Smooth muscle cell (in vitro differentiated cells): ENCODE measurements around the gene PER2. TPM values are rescaled to one million over a fixed set of nuclear protein-coding genes. Genes with fewer than 3 reads are reported as not detected.
A peak's percentile ranks its signal among the peaks of the same experiment; 100 is the strongest.

Experiments used
- DNase-seq: peaks from one replicate; lab custom pipeline; 2025; ENCODE audit not compliant: unreplicated experiment; lab: John Stamatoyannopoulos, UW
- H2AFZ ChIP-seq: fragments of 200-600 bp; sonication (generic); 2 replicates; pipeline ENCODE4 v1.6.0; 2016; ENCODE audit warnings: antibody characterized with exemption, low read depth, mild to moderate bottlenecking
- H3F3A ChIP-seq: fragments of 200-600 bp; sonication (generic); 2 replicates; pipeline ENCODE4 v1.6.0; 2017; ENCODE audit warnings: antibody characterized with exemption, low read depth
- H3K27ac ChIP-seq: fragments of 200-600 bp; sonication (generic); 2 replicates; pipeline ENCODE4 v1.5.1; 2016; ENCODE audit warnings: low read depth, mild to moderate bottlenecking
- H3K27me3 ChIP-seq: fragments of 200-600 bp; sonication (generic); 2 replicates; pipeline ENCODE4 v1.6.1; 2016; ENCODE audit warnings: low read depth, mild to moderate bottlenecking
- H3K36me3 ChIP-seq: fragments of 200-600 bp; sonication (generic); 2 replicates; pipeline ENCODE4 v1.5.1; 2016; ENCODE audit warnings: low read depth
- H3K4me1 ChIP-seq: fragments of 200-600 bp; sonication (generic); 2 replicates; pipeline ENCODE4 v1.5.1; 2016; ENCODE audit warnings: low read depth
- H3K4me2 ChIP-seq: fragments of 200-600 bp; sonication (generic); 2 replicates; pipeline ENCODE4 v1.6.0; 2016; ENCODE audit warnings: mild to moderate bottlenecking
- H3K4me3 ChIP-seq: fragments of 200-600 bp; sonication (generic); 2 replicates; pipeline ENCODE4 v1.5.1; 2016; ENCODE audit warnings: mild to moderate bottlenecking
- H3K79me2 ChIP-seq: fragments of 200-600 bp; sonication (generic); 2 replicates; pipeline ENCODE4 v1.6.0; 2016; ENCODE audit warnings: low read depth, mild to moderate bottlenecking
- H3K9ac ChIP-seq: fragments of 200-600 bp; sonication (generic); 2 replicates; pipeline ENCODE4 v1.6.0; 2016; ENCODE audit warnings: low read depth
- H3K9me3 ChIP-seq: fragments of 200-600 bp; sonication (generic); replicated peaks from 2 replicates; pipeline ENCODE4 v1.5.1; 2016; ENCODE audit warnings: low read depth
- H4K20me1 ChIP-seq: fragments of 200-600 bp; sonication (generic); 2 replicates; pipeline ENCODE4 v1.6.0; 2016; ENCODE audit warnings: low read depth
- CTCF ChIP-seq: fragments of 200-600 bp; sonication (generic); IDR thresholded peaks from 2 replicates; pipeline ENCODE4 v1.5.1; 2017; ENCODE audit warnings: borderline replicate concordance, mild to moderate bottlenecking, antibody characterized with exemption; ENCODE audit not compliant: insufficient read depth, poor library complexity, severe bottlenecking
- WGBS: methylation state at CpG from one replicate; pipeline ENCODE4 v1.1.7; 2016; ENCODE audit warnings: low lambda C conversion rate; 5-methylcytosine and 5-hydroxymethylcytosine counted together
- polyA plus RNA-seq: library from polyadenylated mRNA; unstranded; fragments of >200 nt; fragmentation: Nextera tagmentation; extraction: Ambion mirVana; gene quantifications from 2 replicates; pipeline ENCODE4 v1.2.1, GENCODE V29; 2016
- total RNA-seq: library from RNA; depleted of rRNA; stranded (reverse); fragments of >200 nt; gene quantifications from 2 replicates; pipeline ENCODE4 v1.2.3, GENCODE V29; 2014

PER2 gene
- total and polyA plus RNA-seq, 2 experiments from 2014 or later = 3.5 to 9.7 TPM

GRCh38 chr2:238238766-238239542 is 49.5 kb downstream of the PER2 start:
- H3K79me2 ChIP-seq = no peaks in the 10 kb centered on the region
- peak overlapping the region; percentile 71 for H3K4me2 ChIP-seq
- no peaks in the 10 kb centered on the region for H4K20me1 ChIP-seq
- no peak for DNase-seq
- TF ChIP-seq CTCF = no peak
- no peak overlapping the region for H2AFZ ChIP-seq
- no peak overlapping the region for H3K9ac ChIP-seq
- H3K9me3 ChIP-seq = no peaks in the 10 kb centered on the region
- peak overlapping the region; percentile 67 for H3K4me3 ChIP-seq
- H3F3A ChIP-seq = peaks cover 7% of the 10 kb centered on the region
- peaks cover 49% of the 10 kb centered on the region for H3K27me3 ChIP-seq
- no peak overlapping the region for H3K27ac ChIP-seq
- H3K36me3 ChIP-seq = no peaks in the 10 kb centered on the region
- WGBS = 55% methylated on average over 30 of the region's 75 CpGs
- no peaks in the 10 kb centered on the region for H3K4me1 ChIP-seq

- 97% methylated on average over 5 of the region's 5 CpGs for WGBS
- Histone ChIP-seq H2AFZ (no peak overlapping the region), H3K79me2 (no peaks in the 10 kb centered on the region)
Measured at GRCh38 chr2:238238311-238238765, 50.1 kb downstream of the PER2 start.

DNA sequence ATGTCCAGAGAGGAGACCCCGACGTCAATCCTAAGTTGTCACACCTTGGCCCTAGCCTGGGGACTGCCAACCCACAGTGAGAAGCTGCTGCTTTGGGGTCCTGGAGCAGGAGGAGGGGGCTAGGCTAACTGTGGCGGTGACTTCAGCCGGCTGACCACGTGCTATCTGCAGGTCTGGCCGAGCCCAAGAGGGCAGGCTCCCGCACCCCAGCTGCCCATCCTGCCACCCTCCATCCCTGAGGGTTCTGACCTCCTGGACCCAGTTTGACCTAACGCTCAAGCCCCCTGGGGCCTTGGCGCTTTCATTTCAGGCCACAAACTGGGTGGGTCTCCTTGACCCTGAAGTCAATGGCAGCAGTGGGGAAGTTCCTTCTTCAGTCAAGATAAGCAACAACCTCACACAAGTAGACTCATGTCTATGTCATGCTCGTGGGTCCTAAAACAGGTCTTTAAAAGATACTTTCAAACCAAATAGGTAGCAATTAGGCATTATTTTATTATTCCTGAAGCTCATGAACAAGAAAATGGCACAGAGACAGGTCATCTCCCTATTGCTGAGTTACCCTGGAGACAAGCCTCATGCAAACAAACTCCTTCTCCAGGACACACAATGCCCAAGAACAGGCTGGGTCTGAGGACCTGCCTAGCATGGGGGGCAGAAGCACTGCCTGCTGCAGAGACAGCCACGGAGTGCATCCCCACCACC is 50.8 kb downstream of the PER2 start:
- Histone ChIP-seq H3K27me3 (peaks cover 49% of the 10 kb centered on the region), H3K9me3 (no peaks in the 10 kb centered on the region), H3K79me2 (no peaks in the 10 kb centered on the region), H3K4me3 (no peak overlapping the region), H4K20me1 (no peaks in the 10 kb centered on the region), H3K36me3 (no peaks in the 10 kb centered on the region), H3K4me1 (no peaks in the 10 kb centered on the region), H3K27ac (no peak overlapping the region), H3F3A (peaks cover 7% of the 10 kb centered on the region), H3K9ac (no peak overlapping the region), H3K4me2 (no peak overlapping the region), H2AFZ (no peak overlapping the region)
- DNase-seq = no peak
- 84% methylated on average over 11 of the region's 11 CpGs for WGBS
- no peak for TF ChIP-seq CTCF

More at GRCh38 chr2:238238311-238238765, 50.1 kb downstream of the PER2 start:
- H3K9ac ChIP-seq = no peak overlapping the region
- no peaks in the 10 kb centered on the region for H3K9me3 ChIP-seq
- peaks cover 49% of the 10 kb centered on the region for H3K27me3 ChIP-seq
- no peak overlapping the region for H3K4me2 ChIP-seq
- H3K27ac ChIP-seq = no peak overlapping the region
- TF ChIP-seq CTCF = no peak
- H3F3A ChIP-seq = peaks cover 7% of the 10 kb centered on the region
- H3K36me3 ChIP-seq = no peaks in the 10 kb centered on the region
- no peaks in the 10 kb centered on the region for H4K20me1 ChIP-seq
- H3K4me1 ChIP-seq = no peaks in the 10 kb centered on the region
- H3K4me3 ChIP-seq = no peak overlapping the region
- no peak for DNase-seq
